NOMO-1 treated with dmso at 0.1 percent for 144 hours (cell line): Measurements from ENCODE around the gene C4BPB.

Source experiments
- DNase-seq: peaks from one replicate; lab custom pipeline; 2025; ENCODE audit not compliant: unreplicated experiment; lab: John Stamatoyannopoulos, UW

Gene C4BPB

GRCh38 chr1:207059881-207060280 is 28.8 kb upstream of the C4BPB start:
- no peak for DNase-seq

DNA sequence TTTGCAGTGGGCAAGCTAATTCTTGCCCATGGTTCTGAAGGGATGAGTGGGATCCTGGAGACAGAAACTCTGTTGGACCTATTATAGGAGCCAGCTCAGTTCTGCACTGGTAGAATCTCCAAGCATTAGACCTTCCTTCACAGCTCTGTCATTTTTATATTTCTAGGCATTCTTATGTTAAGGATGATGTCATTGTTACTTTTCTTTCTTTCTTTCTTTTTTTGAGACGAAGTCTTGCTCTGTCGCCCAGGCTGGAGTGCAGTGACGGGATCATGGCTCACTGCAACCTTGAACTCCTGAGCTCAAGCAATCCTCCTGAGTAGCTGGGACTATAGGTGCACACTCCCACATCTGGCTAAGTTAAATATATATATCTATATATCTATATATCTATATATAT is 28.1 kb upstream of the C4BPB start:
- DNase-seq = no peak

- no peak for DNase-seq
These were observed 26.6 kb upstream of the C4BPB start for GRCh38 chr1:207062058-207062457.

DNA sequence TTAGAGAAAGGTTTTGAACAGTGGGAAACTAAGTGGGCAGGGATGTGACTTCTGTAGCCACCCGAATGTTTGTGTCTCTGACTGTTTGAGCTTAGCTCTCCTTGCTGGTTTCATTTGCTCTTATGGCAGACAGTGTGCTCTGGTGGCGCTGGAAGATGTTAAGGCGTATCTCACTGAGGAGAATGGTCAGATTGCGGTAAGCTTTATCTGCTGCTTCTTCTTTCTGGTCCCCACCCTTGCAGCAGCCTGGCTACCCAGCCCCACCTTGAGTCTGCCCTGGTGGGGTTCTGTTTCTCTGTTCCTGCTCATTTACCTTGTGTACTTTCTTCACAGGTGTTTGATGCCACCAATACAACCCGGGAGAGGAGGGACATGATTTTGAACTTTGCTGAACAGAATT is 25.6 kb upstream of the C4BPB start:
- DNase-seq = no peak

- no peak for DNase-seq
These were observed 24.1 kb upstream of the C4BPB start for GRCh38 chr1:207064561-207064960.

- no peak for DNase-seq
These were observed 21.5 kb upstream of the C4BPB start for GRCh38 chr1:207067185-207067584.

GRCh38 chr1:207067665-207068064 is 21.0 kb upstream of the C4BPB start:
- no peak for DNase-seq

DNA sequence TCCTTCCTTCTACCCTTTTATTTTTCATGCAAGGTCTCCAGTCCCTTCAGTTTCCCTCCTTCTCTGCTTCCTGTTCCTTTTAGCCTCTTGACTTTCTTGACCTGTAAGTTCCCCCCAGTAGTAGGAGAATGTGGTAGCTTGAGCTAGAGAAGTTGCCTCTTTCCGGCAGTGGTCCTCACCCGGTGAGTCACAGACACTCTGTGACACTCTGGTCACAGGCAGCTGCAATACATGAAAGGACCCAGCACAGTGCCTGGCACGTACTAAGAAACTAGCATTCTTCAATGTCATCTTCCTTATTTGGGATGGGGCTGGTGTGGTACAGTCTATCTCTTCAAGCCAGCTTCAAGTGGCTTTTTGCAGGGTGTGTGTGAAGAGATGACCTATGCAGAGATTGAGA is 19.6 kb upstream of the C4BPB start:
- no peak for DNase-seq

GRCh38 chr1:207069858-207070506 is 18.7 kb upstream of the C4BPB start:
- DNase-seq = no peak

GRCh38 chr1:207070811-207071210 is 17.8 kb upstream of the C4BPB start:
- peak; percentile 62 for DNase-seq

DNA sequence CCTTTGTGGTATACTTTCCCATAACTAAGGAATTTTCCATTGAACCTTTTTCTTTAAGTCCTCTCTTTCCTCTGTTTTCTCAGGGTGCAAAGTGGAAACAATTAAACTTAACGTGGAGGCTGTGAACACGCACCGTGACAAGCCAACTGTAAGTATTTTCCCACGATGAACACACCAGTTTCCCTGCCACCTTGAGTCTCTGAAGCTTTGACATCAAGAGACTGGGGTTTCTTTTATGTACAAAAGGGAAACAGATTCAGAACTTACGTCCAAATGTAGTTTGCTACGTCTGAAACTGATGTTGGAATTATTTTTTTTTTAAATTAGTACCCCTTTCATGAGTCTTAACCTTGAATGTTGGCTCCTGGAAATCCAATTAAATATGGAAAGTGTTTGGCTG is 17.2 kb upstream of the C4BPB start:
- DNase-seq = no peak

DNA sequence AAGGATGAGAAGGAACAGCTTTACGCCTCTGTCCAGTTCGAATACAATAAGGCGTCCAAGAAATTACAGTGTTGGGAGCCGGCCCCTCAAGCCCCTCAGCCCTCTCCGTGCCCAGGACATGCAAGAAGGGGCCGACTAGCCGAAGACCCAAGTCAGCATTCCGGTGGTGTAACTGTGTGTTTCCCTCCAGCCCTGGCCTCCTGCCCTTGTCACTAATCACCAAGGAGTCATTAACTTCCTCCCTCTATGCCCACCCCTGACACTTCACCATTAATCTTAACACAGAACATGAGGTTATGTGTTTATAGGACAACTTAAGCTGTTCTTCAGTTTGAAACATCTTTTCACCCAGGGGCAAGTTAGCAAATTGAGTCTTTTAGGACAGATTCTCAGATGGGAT is 16.4 kb upstream of the C4BPB start:
- DNase-seq = no peak

- DNase-seq = no peak
These were observed 14.5 kb upstream of the C4BPB start for GRCh38 chr1:207073906-207074820.

GRCh38 chr1:207076181-207076955 is 12.3 kb upstream of the C4BPB start:
- DNase-seq = no peak

GRCh38 chr1:207077012-207077411 is 11.6 kb upstream of the C4BPB start:
- no peak for DNase-seq

GRCh38 chr1:207077470-207078377 is 10.9 kb upstream of the C4BPB start:
- DNase-seq = peak; percentile 60

DNA sequence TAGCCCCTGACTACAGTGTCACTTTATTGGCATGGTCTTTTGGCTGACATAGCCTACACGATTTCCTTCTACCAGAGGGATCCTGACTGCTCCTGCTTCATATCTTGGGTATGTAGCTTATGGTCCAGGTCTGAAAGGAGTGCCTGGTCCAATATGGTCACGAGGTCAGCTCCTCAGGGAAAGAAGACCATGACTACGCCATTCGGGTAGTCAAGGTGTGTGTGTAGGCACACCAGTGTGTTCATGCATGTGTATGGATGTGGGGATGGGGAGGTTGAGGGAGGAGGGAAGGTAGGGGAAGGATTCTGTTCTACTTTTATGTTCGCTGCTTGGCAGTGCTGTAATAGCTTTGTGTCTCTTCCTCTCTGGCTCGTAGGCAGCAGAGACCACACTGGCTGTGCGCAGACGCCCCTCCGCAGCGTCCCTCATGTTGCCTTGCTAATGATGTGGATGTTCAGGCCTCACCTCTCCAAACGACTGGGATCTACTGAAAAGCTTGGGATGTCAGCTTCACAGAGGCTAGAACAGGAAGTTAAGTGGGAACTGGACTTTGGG is 10.0 kb upstream of the C4BPB start:
- DNase-seq = no peak

- DNase-seq = no peak
These were observed 8.9 kb upstream of the C4BPB start for GRCh38 chr1:207079706-207080241.

- no peak for DNase-seq
These were observed 7.6 kb upstream of the C4BPB start for GRCh38 chr1:207081088-207081487.

DNA sequence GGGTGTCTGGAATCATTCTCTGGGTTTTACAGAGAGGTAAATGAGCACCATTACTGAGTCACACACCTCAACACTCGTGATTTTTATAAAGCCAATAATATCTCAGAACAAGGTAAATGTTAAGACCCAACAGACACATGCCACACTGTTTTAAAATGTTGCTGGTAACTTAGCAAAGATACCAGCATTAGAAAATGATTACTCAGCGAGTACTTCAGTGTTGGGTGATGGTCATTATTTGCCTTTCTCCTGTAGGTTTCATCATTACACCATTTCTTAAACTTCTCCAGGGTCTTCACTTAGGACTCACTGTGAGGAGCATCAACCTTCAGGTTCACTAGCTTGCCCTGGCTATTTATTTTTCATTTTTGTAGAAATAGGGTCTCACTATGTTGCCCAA is 6.9 kb upstream of the C4BPB start:
- DNase-seq = no peak
